Right atrium auricular region (tissue), 2 donors: ENCODE data around the gene SLC25A5. TPM values are rescaled to one million over a fixed set of nuclear protein-coding genes. Genes with fewer than 3 reads are reported as not detected.
A peak's percentile ranks its signal among the peaks of the same experiment; 100 is the strongest.

Experiments used
- DNase-seq: peaks from one replicate; pipeline ENCODE4 v3.0.0-alpha.2; 2019; ENCODE audit warnings: low spot score
- H3K27ac ChIP-seq, 2 donors: fragments of 200-600 bp; sonication (generic); 1 replicate in 1 of 2; 2 replicates in 1 of 2; pipeline ENCODE4 v1.5.1; 2016 to 2019
- H3K27me3 ChIP-seq, 2 donors: fragments of 200-600 bp; sonication (generic); one replicate each; pipeline versions ENCODE4 v1.5.1 to v1.6.0; 2017 to 2019
- H3K36me3 ChIP-seq: fragments of 200-600 bp; sonication (generic); one replicate; pipeline ENCODE4 v1.5.1; 2016
- H3K4me1 ChIP-seq, 2 donors: fragments of 200-600 bp; sonication (generic); one replicate each; pipeline versions ENCODE4 v1.5.1 to v1.6.0; 2017 to 2019
- H3K4me3 ChIP-seq, 2 donors: fragments of 200-600 bp; sonication (generic); 1 replicate in 1 of 2; 2 replicates in 1 of 2; pipeline ENCODE4 v1.5.1; 2017 to 2019; ENCODE audit warnings: mild to moderate bottlenecking in 1 of 2, moderate library complexity in 1 of 2
- H3K9me3 ChIP-seq, 2 donors: fragments of 200-600 bp; sonication (generic); one replicate each; pipeline ENCODE4 v1.5.1; 2019
- CTCF ChIP-seq, 2 donors: fragments of 200-600 bp; sonication (generic); IDR thresholded peaks; one replicate each; pipeline ENCODE4 v1.5.1; 2019; ENCODE audit warnings: antibody characterized with exemption in 2 of 2
- total RNA-seq, 2 donors: library from RNA; depleted of rRNA; stranded (reverse); fragments of >200 nt; gene quantifications; one replicate each; pipeline ENCODE4 v1.1.0, GENCODE V29; 2016

Gene SLC25A5
- total RNA-seq, 2 donors from 2014 or later = 134 to 174 TPM

GRCh38 chrX:119478504-119478903 is 10.3 kb downstream of the SLC25A5 start:
- DNase-seq = no peak
- Histone ChIP-seq H3K4me1 (peaks cover 0 to 8% of the 10 kb centered on the region in 2 donors), H3K27me3 (no peaks in the 10 kb centered on the region), H3K27ac (peak overlapping the region in 1 of 2 donors; percentile 34), H3K9me3 (no peaks in the 10 kb centered on the region), H3K4me3 (no peak overlapping the region), H3K36me3 (no peaks in the 10 kb centered on the region)
- no peak for TF ChIP-seq CTCF (IDR thresholded peaks at IDR 0.05)

GRCh38 chrX:119479845-119480244 is 11.6 kb downstream of the SLC25A5 start:
- H3K27ac ChIP-seq = no peak overlapping the region

GRCh38 chrX:119481323-119481801 is 13.1 kb downstream of the SLC25A5 start:
- Histone ChIP-seq H3K27me3 (no peaks in the 10 kb centered on the region), H3K36me3 (no peaks in the 10 kb centered on the region), H3K4me3 (no peak overlapping the region), H3K9me3 (no peaks in the 10 kb centered on the region), H3K27ac (peak overlapping the region; percentile 29 to 58), H3K4me1 (peaks cover 0 to 8% of the 10 kb centered on the region in 2 donors)
- DNase-seq = no peak
- no peak for TF ChIP-seq CTCF (IDR thresholded peaks at IDR 0.05)

More at GRCh38 chrX:119479845-119480244, 11.6 kb downstream of the SLC25A5 start:
- Histone ChIP-seq H3K36me3 (no peaks in the 10 kb centered on the region), H3K27me3 (no peaks in the 10 kb centered on the region), H3K4me3 (no peak overlapping the region), H3K9me3 (no peaks in the 10 kb centered on the region), H3K4me1 (peaks cover 0 to 8% of the 10 kb centered on the region in 2 donors)
- no peak for TF ChIP-seq CTCF (IDR thresholded peaks at IDR 0.05)
- no peak for DNase-seq

- no peak for TF ChIP-seq CTCF (IDR thresholded peaks at IDR 0.05)
- H3K4me1 ChIP-seq = peaks cover 0 to 8% of the 10 kb centered on the region in 2 donors
- H3K36me3 ChIP-seq = no peaks in the 10 kb centered on the region
- H3K27ac ChIP-seq = peak overlapping the region; percentile 29 to 58
- H3K4me3 ChIP-seq = peak overlapping the region in 1 of 2 donors; percentile 39
- no peaks in the 10 kb centered on the region for H3K27me3 ChIP-seq
- DNase-seq = no peak
- no peaks in the 10 kb centered on the region for H3K9me3 ChIP-seq
These were observed 13.8 kb downstream of the SLC25A5 start for GRCh38 chrX:119482041-119482440.

- H3K9me3 ChIP-seq = no peaks in the 10 kb centered on the region
- no peaks in the 10 kb centered on the region for H3K27me3 ChIP-seq
- no peaks in the 10 kb centered on the region for H3K36me3 ChIP-seq
- H3K4me1 ChIP-seq = peaks cover 0 to 8% of the 10 kb centered on the region in 2 donors
- peak overlapping the region in 1 of 2 donors; percentile 39 for H3K4me3 ChIP-seq
- TF ChIP-seq CTCF (IDR thresholded peaks at IDR 0.05) = peak; percentile 37 to 78
- DNase-seq = no peak
- peak overlapping the region; percentile 29 to 58 for H3K27ac ChIP-seq
These were observed 14.5 kb downstream of the SLC25A5 start for GRCh38 chrX:119482481-119483480.
